ENCODE data around the gene MAF. TPM values are rescaled to one million over a fixed set of nuclear protein-coding genes. Genes with fewer than 3 reads are reported as not detected.

MAF gene
- total and polyA plus RNA-seq, 2 of the 4 experiments (the other 2 are of a cell fraction) = under 0.01 to 0.02 TPM

DNA sequence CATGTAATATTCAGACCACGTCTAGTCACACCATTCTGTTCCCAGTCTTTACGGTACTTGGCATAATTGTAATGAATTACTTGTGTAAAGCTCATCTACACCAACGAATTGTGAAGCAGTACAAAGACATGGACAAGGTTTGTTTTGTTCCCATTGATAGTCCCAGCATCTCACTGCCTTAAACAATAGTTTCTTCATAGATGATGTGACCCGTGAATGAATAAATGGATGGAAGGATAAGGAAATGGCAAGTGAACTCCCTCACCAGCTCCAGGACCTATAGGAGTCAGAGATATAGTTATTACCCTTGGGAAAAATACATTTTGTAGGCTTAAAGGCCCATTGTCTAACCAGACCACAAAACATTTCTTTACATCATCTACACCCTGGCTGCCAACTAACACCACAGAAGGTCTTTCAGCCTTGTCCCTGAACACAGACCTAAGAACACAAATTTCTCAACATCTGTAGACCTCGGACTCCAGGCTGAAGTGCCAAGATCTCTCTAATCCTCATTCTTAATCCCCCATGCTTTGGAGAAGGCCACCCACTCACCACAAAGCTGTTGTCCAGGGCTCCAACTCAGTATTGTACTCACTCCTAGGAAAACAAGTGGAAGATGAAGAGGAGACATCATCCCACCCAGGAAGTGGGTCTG is 38.2 kb downstream of the MAF start:
- no peak overlapping the region for H2AK9ac ChIP-seq (replicated peaks; ENCODE audit: low read depth, low read length, poor library complexity)
- H3K4ac ChIP-seq (ENCODE audit: low read depth, low read length) = no peak overlapping the region
- H3K18ac ChIP-seq (ENCODE audit: low read depth, low read length) = no peak overlapping the region
- H3K27me3 ChIP-seq (ENCODE audit: control insufficient read depth, insufficient read depth, low read length) = no peaks in the 10 kb centered on the region
- no peak overlapping the region for H3K9ac ChIP-seq (ENCODE audit: low read depth, low read length)
- no peak overlapping the region for H4K91ac ChIP-seq (ENCODE audit: insufficient read depth, low read depth, low read length)
- dilution Hi-C loops (cut with HindIII; ENCODE audit: low sequenced_read_pairs, unreplicated experiment) = no loop called here
- H2BK120ac ChIP-seq (ENCODE audit: low read depth, low read length) = no peak overlapping the region
- no peak overlapping the region for H2BK15ac ChIP-seq (ENCODE audit: low read depth, low read length)
- H3K36me3 ChIP-seq (ENCODE audit: control insufficient read depth, insufficient read depth, low read length) = no peaks in the 10 kb centered on the region
- no peak overlapping the region for H4K5ac ChIP-seq (ENCODE audit: low read depth, low read length)
- H3K9me1 ChIP-seq (ENCODE audit: insufficient read depth, low read length) = no peaks in the 10 kb centered on the region
- peak overlapping the region; percentile 26 for H2BK5ac ChIP-seq (ENCODE audit: low read depth, low read length, poor library complexity, severe bottlenecking)
- no peak overlapping the region for H3K56ac ChIP-seq (ENCODE audit: extremely low read depth, insufficient read depth, low read length)
- TF ChIP-seq CEBPB (IDR thresholded peaks at IDR 0.05; ENCODE audit: low read depth, low read length) (no peak), RAD21 (IDR thresholded peaks at IDR 0.05; ENCODE audit: low read length) (no peak)
- H2AFZ ChIP-seq (replicated peaks; ENCODE audit: low read length, poor library complexity) = no peak overlapping the region
- H3K27ac ChIP-seq (ENCODE audit: insufficient read depth, low read length) = no peak overlapping the region
- H3K23ac ChIP-seq (ENCODE audit: low read depth, low read length) = no peak overlapping the region
- CTCF ChIA-PET = no interaction called here
- no peak overlapping the region for H3K14ac ChIP-seq (replicated peaks; ENCODE audit: low read depth, low read length)
- H3K4me1 ChIP-seq (ENCODE audit: control insufficient read depth, insufficient read depth, low read length) = no peaks in the 10 kb centered on the region
- no peak overlapping the region for H3K4me3 ChIP-seq (ENCODE audit: insufficient read depth, low read depth, low read length)
- H2BK20ac ChIP-seq (ENCODE audit: low read depth, low read length) = no peak overlapping the region
- no CpG with 5 or more reads among the region's 5 CpGs for WGBS, 2 experiments (ENCODE audit: extremely low coverage in 2 of 2, insufficient read length in 1 of 2)
- POLR2A ChIA-PET (ENCODE audit: unreplicated experiment) = no interaction called here
- ATAC-seq (ENCODE audit: low read depth) (no peak), DNase-seq (no peak)
- no peaks in the 10 kb centered on the region for H3K79me1 ChIP-seq (ENCODE audit: low read depth in 1 of 2, low read length in 2 of 2)
- in situ Hi-C loops (cut with MboI; ENCODE audit: low sequenced_read_pairs) = no loop called here
- no peaks in the 10 kb centered on the region for H4K20me1 ChIP-seq (ENCODE audit: insufficient read depth, low read length)
- intact Hi-C loops (cut with micrococcal nuclease) = no loop called here
- H3K4me2 ChIP-seq (ENCODE audit: low read depth, low read length) = no peak overlapping the region
- no peak overlapping the region for H4K8ac ChIP-seq (ENCODE audit: low read depth in 2 of 2, low read length in 2 of 2)
- BruUV-seq (replicated peaks) = no TSS peak
- H3K9me3 ChIP-seq (ENCODE audit: control insufficient read depth, insufficient read depth, low read length) = peaks cover 9% of the 10 kb centered on the region; the same call in 1 of the 2 replicates
- H2AK5ac ChIP-seq (ENCODE audit: low read depth, low read length) = no peak overlapping the region

Data from IMR-90 (cell line).